HG03196 (cell line): ENCODE measurements around the gene ADAMTS10.
"Not testable (repeated sequence)": the region's sequence is repeated elsewhere in the genome, so short reads cannot be mapped to it uniquely, and the experiment has no call there.

Experiments
- ATAC-seq: cut with Tn5 transposase; IDR thresholded peaks from one replicate; pipeline ENCODE4 v1.9.1; 2021; ENCODE audit not compliant: unreplicated experiment

The ADAMTS10 gene

GRCh38 chr19:8596168-8596567, 14.3 kb downstream of the ADAMTS10 start:
- no peak for ATAC-seq

- no peak for ATAC-seq
These were observed 14.9 kb downstream of the ADAMTS10 start for GRCh38 chr19:8595651-8596050.

GRCh38 chr19:8593931-8594330, 16.6 kb downstream of the ADAMTS10 start:
- ATAC-seq = no peak

- no peak for ATAC-seq
These were observed 18.1 kb downstream of the ADAMTS10 start for GRCh38 chr19:8592231-8593009.

- ATAC-seq = no peak
These were observed 21.3 kb downstream of the ADAMTS10 start for GRCh38 chr19:8589177-8589714.

- ATAC-seq = no peak
These were observed 24.4 kb downstream of the ADAMTS10 start for GRCh38 chr19:8585894-8586750.

GRCh38 chr19:8584965-8585893, 25.3 kb downstream of the ADAMTS10 start:
- no peak for ATAC-seq

- no peak for ATAC-seq
These were observed 29.7 kb downstream of the ADAMTS10 start for GRCh38 chr19:8580710-8581281.

- ATAC-seq = no peak
These were observed 31.8 kb downstream of the ADAMTS10 start for GRCh38 chr19:8578642-8579265.

GRCh38 chr19:8577741-8578140, 32.8 kb downstream of the ADAMTS10 start:
- ATAC-seq = no peak

GRCh38 chr19:8577247-8577646, 33.3 kb downstream of the ADAMTS10 start, which contains the start of gene MYO1F:
Gene MYO1F, minus strand, starts transcription at chr19:8577442. Its CDS starts 133 bp downstream, at chr19:8577309.
- ATAC-seq = no peak

GRCh38 chr19:8576273-8576993, 34.1 kb downstream of the ADAMTS10 start:
- no peak for ATAC-seq

- ATAC-seq = no peak
These were observed 35.0 kb downstream of the ADAMTS10 start for GRCh38 chr19:8575467-8575997.

- ATAC-seq = not testable (repeated sequence)
These were observed 35.9 kb downstream of the ADAMTS10 start for GRCh38 chr19:8574619-8574922.

- ATAC-seq = no peak
These were observed 37.2 kb downstream of the ADAMTS10 start for GRCh38 chr19:8573316-8573715.

- ATAC-seq = no peak
These were observed 39.5 kb downstream of the ADAMTS10 start for GRCh38 chr19:8571006-8571411.

- peak; percentile 56 for ATAC-seq
These were observed 41.3 kb downstream of the ADAMTS10 start for GRCh38 chr19:8569066-8569771.

- ATAC-seq = no peak
These were observed 42.9 kb downstream of the ADAMTS10 start for GRCh38 chr19:8567522-8568172.
